ENCODE measurements around the gene ATP9A.
"Not testable (repeated sequence)": the region's sequence is repeated elsewhere in the genome, so short reads cannot be mapped to it uniquely, and the experiment has no call there.

Gene ATP9A

DNA sequence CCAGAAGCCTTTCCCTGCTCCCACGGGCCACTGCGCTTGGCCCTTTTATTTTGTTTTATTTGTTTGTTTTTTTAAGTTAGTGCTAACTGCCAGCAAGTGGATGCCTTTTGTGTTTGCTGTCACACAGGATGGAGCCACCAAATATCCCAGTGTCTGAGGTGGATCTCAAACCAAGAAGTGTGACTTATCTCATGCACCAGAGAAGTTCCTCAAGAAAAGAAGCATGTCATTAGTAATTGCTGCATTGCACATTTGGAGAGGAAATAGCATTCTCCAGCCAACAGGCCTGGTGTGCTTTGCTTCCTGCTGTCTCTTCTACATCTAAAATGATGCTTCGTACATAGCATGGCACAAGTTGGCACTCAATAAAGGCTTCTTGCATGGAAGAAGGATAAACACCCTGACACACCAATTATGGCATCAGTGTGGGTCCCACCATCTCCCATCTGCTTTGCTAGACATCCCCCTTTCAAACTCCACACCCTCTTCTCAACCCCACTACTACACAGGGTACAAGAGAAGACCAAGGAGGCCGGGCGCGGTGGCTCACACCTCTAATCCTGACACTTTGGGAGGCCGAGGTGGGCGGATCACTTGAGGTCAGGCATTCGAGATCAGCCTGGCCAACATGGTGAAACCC is 1.9 kb upstream of the ATP9A start:
- TF ChIP-seq, protein P1, sequence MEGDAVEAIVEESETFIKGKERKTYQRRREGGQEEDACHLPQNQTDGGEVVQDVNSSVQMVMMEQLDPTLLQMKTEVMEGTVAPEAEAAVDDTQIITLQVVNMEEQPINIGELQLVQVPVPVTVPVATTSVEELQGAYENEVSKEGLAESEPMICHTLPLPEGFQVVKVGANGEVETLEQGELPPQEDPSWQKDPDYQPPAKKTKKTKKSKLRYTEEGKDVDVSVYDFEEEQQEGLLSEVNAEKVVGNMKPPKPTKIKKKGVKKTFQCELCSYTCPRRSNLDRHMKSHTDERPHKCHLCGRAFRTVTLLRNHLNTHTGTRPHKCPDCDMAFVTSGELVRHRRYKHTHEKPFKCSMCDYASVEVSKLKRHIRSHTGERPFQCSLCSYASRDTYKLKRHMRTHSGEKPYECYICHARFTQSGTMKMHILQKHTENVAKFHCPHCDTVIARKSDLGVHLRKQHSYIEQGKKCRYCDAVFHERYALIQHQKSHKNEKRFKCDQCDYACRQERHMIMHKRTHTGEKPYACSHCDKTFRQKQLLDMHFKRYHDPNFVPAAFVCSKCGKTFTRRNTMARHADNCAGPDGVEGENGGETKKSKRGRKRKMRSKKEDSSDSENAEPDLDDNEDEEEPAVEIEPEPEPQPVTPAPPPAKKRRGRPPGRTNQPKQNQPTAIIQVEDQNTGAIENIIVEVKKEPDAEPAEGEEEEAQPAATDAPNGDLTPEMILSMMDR (IDR thresholded peaks at IDR 0.05; ENCODE audit: low read depth, low read length): no peak
- H3K4me3 ChIP-seq (ENCODE audit: low read depth, low read length): no peak overlapping the region

- TF ChIP-seq, protein P1 (IDR thresholded peaks at IDR 0.05; ENCODE audit: low read depth, low read length): no peak
- H3K4me3 ChIP-seq (ENCODE audit: low read depth, low read length): peak overlapping the region; percentile 32; the same call in 1 of the 2 replicates
These were observed 748 bp upstream of the ATP9A start for GRCh38 chr20:51768759-51769517.

DNA sequence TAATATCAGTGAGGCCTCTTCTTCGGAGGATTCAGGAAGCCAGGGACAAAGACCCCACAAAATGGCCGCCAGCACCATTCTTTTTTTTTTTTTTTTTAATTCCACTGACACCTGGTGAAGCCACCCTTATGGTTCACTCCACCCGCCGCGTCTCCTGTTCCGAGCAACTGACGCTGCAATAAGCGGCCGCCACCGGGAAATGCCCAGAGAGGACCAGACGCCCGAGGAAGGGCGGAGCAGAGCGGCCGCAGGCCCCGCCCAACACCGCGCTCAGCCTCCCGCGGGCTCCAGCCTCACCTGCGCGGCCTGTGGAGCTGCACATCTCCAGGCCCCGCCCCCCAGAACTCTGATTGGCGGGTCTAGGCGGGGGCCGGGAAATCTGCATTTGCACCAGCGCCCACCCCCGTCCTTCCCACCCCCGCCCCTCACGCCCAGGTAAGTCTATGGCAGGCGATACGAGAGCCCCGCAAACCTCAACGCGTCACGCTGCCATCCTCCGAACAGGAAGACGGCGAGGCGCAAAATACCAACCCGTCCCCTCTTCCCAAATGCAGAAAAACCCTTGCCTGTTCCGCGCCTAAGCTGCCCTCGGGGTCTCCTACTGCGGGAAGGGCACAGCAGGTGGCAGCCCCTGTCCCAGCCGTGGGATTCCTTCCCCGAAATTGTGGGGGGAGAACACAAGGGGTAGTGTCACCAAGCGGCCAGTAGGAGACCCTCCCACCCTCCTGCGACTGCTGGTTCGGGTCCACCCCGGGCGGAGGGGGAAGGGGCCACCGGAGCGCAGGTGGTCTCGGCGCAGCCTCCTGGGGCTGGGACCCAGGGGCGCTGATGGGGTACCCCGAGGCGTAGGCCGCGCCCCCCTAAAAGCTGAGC is 960 bp downstream of the ATP9A start:
- TF ChIP-seq, protein P1 (IDR thresholded peaks at IDR 0.05; ENCODE audit: low read depth, low read length): peak; percentile 43
- peak overlapping the region; percentile 93 for H3K4me3 ChIP-seq (ENCODE audit: low read depth, low read length)

- not testable (repeated sequence) for H3K4me3 ChIP-seq (ENCODE audit: low read depth, low read length)
These were observed 2.8 kb downstream of the ATP9A start for GRCh38 chr20:51765381-51765780.

DNA sequence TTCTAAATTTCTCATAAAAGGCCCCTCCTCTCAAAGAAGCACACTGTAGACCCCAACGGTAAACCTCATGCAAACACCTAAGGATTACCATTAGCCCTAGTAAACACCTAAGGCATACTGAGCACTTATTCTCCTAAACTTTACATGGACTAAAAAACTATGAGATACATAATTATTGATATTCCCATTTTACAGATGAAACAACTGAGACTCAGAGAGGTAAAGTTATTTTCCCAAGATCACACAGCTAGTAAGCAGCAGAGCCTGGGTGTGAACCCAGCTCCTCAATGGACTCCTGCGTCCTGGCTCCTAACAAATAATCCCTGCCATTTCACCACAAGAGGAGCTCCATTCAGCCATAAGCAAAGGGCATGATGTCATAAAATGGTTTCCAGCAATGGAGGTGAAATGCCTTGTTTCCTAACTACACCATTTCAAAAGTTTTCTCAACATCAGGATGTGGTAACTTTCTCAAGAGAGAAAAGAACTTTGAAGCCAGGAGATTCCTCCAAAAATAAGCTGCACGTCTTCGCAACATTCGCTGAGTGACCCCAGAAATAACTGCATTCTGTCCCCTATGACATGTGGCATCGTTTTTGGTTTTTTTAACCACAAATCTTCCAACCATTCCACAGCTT is 4.1 kb downstream of the ATP9A start:
- TF ChIP-seq, protein P1 (IDR thresholded peaks at IDR 0.05; ENCODE audit: low read depth, low read length): no peak

GRCh38 chr20:51760905-51761546 is 7.2 kb downstream of the ATP9A start:
- 0 out of 2 replicates have a peak overlapping the region, but pooled peaks have one; percentile 1 for H3K4me3 ChIP-seq (ENCODE audit: low read depth, low read length)
- TF ChIP-seq, protein P1 (IDR thresholded peaks at IDR 0.05; ENCODE audit: low read depth, low read length): no peak

More for the DNA sequence above, 4.1 kb downstream of the ATP9A start:
- H3K4me3 ChIP-seq (ENCODE audit: low read depth, low read length): no peak overlapping the region

Measured in WI38 (cell line).